HepG2 (cell line): ENCODE results near the gene PARP14. TPM values are rescaled to one million over a fixed set of nuclear protein-coding genes. Genes with fewer than 3 reads are reported as not detected.

Source experiments
- ATM ChIP-seq: fragments of 450-650 bp; IDR thresholded peaks from 2 replicates; pipeline ENCODE4 v1.7.1; 2017; ENCODE audit warnings: mild to moderate bottlenecking, borderline replicate concordance
- ESRRA ChIP-seq: sonication (generic); formaldehyde crosslinking; IDR thresholded peaks from 2 replicates; pipeline ENCODE4 v1.5.1; 2020; ENCODE audit warnings: mild to moderate bottlenecking, low read depth, missing genetic modification reagents
- HNF4A ChIP-seq: sonication (generic); formaldehyde crosslinking; IDR thresholded peaks from 2 replicates; pipeline ENCODE4 v1.4.0; 2020; ENCODE audit warnings: missing genetic modification reagents
- KAT7 ChIP-seq: IDR thresholded peaks from 2 replicates; pipeline ENCODE4 v1.6.1; 2018; ENCODE audit warnings: borderline replicate concordance, missing compliant biosample characterization
- KDM3A ChIP-seq: IDR thresholded peaks from 2 replicates; pipeline ENCODE4 v1.6.1; 2018; ENCODE audit warnings: low read depth, missing compliant biosample characterization
- KLF15 ChIP-seq: sonication (generic); formaldehyde crosslinking; IDR thresholded peaks from 2 replicates; pipeline ENCODE4 v1.8.1; 2023; ENCODE audit warnings: borderline replicate concordance, mild to moderate bottlenecking, inconsistent platforms, missing genetic modification reagents, mixed read lengths
- MIXL1 ChIP-seq: IDR thresholded peaks from 2 replicates; pipeline ENCODE4 v1.6.1; 2016
- PAX8 ChIP-seq: sonication (generic); formaldehyde crosslinking; IDR thresholded peaks from 2 replicates; pipeline ENCODE4 v1.8.0; 2022; ENCODE audit warnings: mild to moderate bottlenecking, missing genetic modification reagents, borderline replicate concordance
- RARA ChIP-seq: IDR thresholded peaks from 2 replicates; pipeline ENCODE4 v1.6.1; 2016; ENCODE audit warnings: missing genetic modification reagents, missing compliant biosample characterization
- SKI ChIP-seq: fragments of 450-650 bp; IDR thresholded peaks from one replicate; pipeline ENCODE4 v1.6.1; 2018; ENCODE audit warnings: mild to moderate bottlenecking; ENCODE audit not compliant: partially characterized antibody
- SMYD3 ChIP-seq: sonication (generic); formaldehyde crosslinking; IDR thresholded peaks from 2 replicates; pipeline ENCODE4 v1.8.1; 2023; ENCODE audit warnings: mild to moderate bottlenecking, missing genetic modification reagents
- SPEN ChIP-seq: sonication (generic); formaldehyde crosslinking; IDR thresholded peaks from 2 replicates; pipeline ENCODE4 v1.5.1; 2020; ENCODE audit warnings: low read depth, mild to moderate bottlenecking, missing genetic modification reagents
- TOE1 ChIP-seq: sonication (generic); formaldehyde crosslinking; IDR thresholded peaks from 2 replicates; pipeline ENCODE4 v1.4.0; 2020; ENCODE audit warnings: mild to moderate bottlenecking, missing genetic modification reagents
- ZFP36 ChIP-seq: fragments of 150-350 bp; IDR thresholded peaks from 2 replicates; pipeline ENCODE4 v1.6.1; 2018; ENCODE audit warnings: borderline replicate concordance, low read length, low read depth; ENCODE audit not compliant: partially characterized antibody
- ZKSCAN8 ChIP-seq: IDR thresholded peaks from 2 replicates; pipeline ENCODE4 v1.6.1; 2016; ENCODE audit warnings: borderline replicate concordance, missing genetic modification reagents, missing compliant biosample characterization
- ZNF20 ChIP-seq: sonication (generic); formaldehyde crosslinking; IDR thresholded peaks from 2 replicates; pipeline ENCODE4 v1.4.0; 2020; ENCODE audit warnings: mild to moderate bottlenecking, moderate library complexity, missing genetic modification reagents
- ZNF296 ChIP-seq: sonication (generic); formaldehyde crosslinking; conservative IDR thresholded peaks from 2 replicates; pipeline ENCODE4 v1.5.0; 2020; ENCODE audit warnings: mild to moderate bottlenecking, missing genetic modification reagents
- ZNF510 ChIP-seq: sonication (generic); formaldehyde crosslinking; IDR thresholded peaks from 2 replicates; pipeline ENCODE4 v1.4.0; 2020; ENCODE audit warnings: low read depth, mild to moderate bottlenecking, missing genetic modification reagents
- polyA plus RNA-seq, 8 experiments: library from polyadenylated mRNA; depleted of rRNA in 3 of 8; stranded (reverse) in 7 of 8; unstranded in 1 of 8; fragments of >200 nt; fragmentation: Illumina TruSeq in 4 of 8; extraction: Trizol in 4 of 8; gene quantifications; 2 replicates each; pipeline versions ENCODE4 v1.2.1 to v1.2.3, GENCODE V29; 2011 to 2016; ENCODE audit warnings: low read depth in 4 of 8, missing spikeins in 1 of 8, mixed read lengths in 1 of 8; ENCODE audit not compliant: insufficient read depth in 1 of 8
- total RNA-seq, 5 experiments: library from RNA; depleted of rRNA; stranded (reverse); fragments of >200 nt; fragmentation: Illumina TruSeq; extraction: Trizol; gene quantifications; 2 replicates each; pipeline ENCODE4 v1.2.3, GENCODE V29; 2016; ENCODE audit warnings: low read depth in 1 of 5
- TF ChIP-seq, protein P1 (sequence below), 2 experiments: sonication (generic) in 1 of 2; formaldehyde crosslinking in 1 of 2; IDR thresholded peaks; 2 replicates each; pipeline versions ENCODE4 v1.4.0 to v1.6.1; 2018 to 2020; ENCODE audit warnings: missing genetic modification reagents in 2 of 2, borderline replicate concordance in 1 of 2, low read depth in 1 of 2, mild to moderate bottlenecking in 1 of 2, missing biosample characterization in 1 of 2
- TF ChIP-seq, protein P2 (sequence below): sonication (generic); formaldehyde crosslinking; IDR thresholded peaks from 2 replicates; pipeline ENCODE4 v1.4.0; 2020; ENCODE audit warnings: missing genetic modification reagents
- TF ChIP-seq, protein P3 (sequence below): sonication (generic); formaldehyde crosslinking; IDR thresholded peaks from 2 replicates; pipeline ENCODE4 v1.4.0; 2020; ENCODE audit warnings: low read depth, mild to moderate bottlenecking, missing genetic modification reagents
- TF ChIP-seq, protein P4 (sequence below): sonication (generic); formaldehyde crosslinking; IDR thresholded peaks from 2 replicates; pipeline ENCODE4 v1.5.0; 2020; ENCODE audit warnings: mild to moderate bottlenecking, missing genetic modification reagents

PARP14 gene
- total and polyA plus RNA-seq, 2 of the 13 experiments (the other 11 are each of a cell fraction or from before 2014, with no cell fraction given) = 9.0 to 19.1 TPM

DNA sequence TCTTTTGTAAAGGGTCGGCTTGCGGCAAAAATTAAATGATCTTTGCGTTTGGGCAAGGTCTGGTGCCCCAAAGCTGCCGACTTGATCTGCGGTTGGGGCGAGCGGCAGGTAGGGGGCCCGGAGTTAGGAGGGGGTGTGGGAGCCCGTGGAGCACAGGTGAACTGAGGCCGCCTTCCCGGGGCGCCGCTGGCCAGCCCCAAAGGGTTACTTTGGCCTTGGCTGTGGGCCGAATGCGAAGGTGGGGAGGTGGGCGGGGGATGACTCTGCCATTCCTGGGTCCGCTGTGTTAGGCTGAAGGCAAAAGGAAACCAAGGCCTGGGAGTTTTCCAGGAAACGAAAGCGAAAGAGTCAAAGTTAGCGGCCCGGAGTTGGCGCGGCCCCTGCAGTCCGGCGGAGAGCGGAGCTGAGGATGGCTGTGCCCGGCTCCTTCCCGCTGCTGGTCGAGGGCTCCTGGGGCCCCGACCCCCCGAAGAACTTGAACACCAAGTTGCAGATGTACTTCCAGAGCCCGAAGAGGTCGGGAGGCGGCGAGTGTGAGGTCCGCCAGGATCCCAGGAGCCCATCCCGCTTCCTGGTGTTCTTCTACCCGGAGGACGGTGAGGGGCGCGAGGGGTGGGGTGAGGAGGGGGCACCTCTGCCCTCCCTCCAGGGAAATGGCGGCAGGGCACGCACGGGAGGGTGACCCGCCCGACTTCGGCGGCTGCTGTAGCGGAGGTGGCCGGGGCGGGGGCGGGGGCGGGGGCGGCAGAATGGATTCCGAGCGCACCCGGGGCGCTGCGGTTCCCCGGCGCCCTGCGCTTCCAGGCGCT lies at the start of gene PARP14 (continued):
- TF ChIP-seq, protein P1, sequence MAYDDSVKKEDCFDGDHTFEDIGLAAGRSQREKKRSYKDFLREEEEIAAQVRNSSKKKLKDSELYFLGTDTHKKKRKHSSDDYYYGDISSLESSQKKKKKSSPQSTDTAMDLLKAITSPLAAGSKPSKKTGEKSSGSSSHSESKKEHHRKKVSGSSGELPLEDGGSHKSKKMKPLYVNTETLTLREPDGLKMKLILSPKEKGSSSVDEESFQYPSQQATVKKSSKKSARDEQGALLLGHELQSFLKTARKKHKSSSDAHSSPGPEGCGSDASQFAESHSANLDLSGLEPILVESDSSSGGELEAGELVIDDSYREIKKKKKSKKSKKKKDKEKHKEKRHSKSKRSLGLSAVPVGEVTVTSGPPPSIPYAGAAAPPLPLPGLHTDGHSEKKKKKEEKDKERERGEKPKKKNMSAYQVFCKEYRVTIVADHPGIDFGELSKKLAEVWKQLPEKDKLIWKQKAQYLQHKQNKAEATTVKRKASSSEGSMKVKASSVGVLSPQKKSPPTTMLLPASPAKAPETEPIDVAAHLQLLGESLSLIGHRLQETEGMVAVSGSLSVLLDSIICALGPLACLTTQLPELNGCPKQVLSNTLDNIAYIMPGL (CRISPR knock-in tag; IDR thresholded peaks at IDR 0.05; ENCODE audit: borderline replicate concordance in 1 of 2, low read depth in 1 of 2) = peak; percentile 69 to 76; a peak in 3 of 4 replicates
- TF ChIP-seq HNF4A (CRISPR knock-in tag) (peak; percentile 16; the same call in 1 of the 2 replicates), ZFP36 (no peak), ZNF510 (CRISPR knock-in tag) (no peak), ATM (no peak), SPEN (peak; percentile 26; the same call in 1 of the 2 replicates), ESRRA (no peak), MIXL1 (CRISPR knock-in tag) (no peak), KAT7 (CRISPR knock-in tag) (peak; percentile 38), SMYD3 (CRISPR knock-in tag) (no peak), TOE1 (CRISPR knock-in tag) (no peak), RARA (CRISPR knock-in tag) (peak; percentile 22; the same call in 1 of the 2 replicates), KLF15 (CRISPR knock-in tag) (no peak), KDM3A (CRISPR knock-in tag) (peak; percentile 55; the same call in 1 of the 2 replicates), ZKSCAN8 (CRISPR knock-in tag) (no peak), PAX8 (no peak), SKI (no peak), ZNF296 (CRISPR knock-in tag) (no peak), ZNF20 (0 out of 2 replicates have a peak, but pooled peaks have one; percentile 32)
- TF ChIP-seq, protein P2, sequence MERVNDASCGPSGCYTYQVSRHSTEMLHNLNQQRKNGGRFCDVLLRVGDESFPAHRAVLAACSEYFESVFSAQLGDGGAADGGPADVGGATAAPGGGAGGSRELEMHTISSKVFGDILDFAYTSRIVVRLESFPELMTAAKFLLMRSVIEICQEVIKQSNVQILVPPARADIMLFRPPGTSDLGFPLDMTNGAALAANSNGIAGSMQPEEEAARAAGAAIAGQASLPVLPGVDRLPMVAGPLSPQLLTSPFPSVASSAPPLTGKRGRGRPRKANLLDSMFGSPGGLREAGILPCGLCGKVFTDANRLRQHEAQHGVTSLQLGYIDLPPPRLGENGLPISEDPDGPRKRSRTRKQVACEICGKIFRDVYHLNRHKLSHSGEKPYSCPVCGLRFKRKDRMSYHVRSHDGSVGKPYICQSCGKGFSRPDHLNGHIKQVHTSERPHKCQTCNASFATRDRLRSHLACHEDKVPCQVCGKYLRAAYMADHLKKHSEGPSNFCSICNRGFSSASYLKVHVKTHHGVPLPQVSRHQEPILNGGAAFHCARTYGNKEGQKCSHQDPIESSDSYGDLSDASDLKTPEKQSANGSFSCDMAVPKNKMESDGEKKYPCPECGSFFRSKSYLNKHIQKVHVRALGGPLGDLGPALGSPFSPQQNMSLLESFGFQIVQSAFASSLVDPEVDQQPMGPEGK (CRISPR knock-in tag) = 0 out of 2 replicates have a peak, but pooled peaks have one; percentile 46
- TF ChIP-seq, protein P3, sequence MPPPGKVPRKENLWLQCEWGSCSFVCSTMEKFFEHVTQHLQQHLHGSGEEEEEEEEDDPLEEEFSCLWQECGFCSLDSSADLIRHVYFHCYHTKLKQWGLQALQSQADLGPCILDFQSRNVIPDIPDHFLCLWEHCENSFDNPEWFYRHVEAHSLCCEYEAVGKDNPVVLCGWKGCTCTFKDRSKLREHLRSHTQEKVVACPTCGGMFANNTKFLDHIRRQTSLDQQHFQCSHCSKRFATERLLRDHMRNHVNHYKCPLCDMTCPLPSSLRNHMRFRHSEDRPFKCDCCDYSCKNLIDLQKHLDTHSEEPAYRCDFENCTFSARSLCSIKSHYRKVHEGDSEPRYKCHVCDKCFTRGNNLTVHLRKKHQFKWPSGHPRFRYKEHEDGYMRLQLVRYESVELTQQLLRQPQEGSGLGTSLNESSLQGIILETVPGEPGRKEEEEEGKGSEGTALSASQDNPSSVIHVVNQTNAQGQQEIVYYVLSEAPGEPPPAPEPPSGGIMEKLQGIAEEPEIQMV (CRISPR knock-in tag) = no peak
- TF ChIP-seq, protein P4, sequence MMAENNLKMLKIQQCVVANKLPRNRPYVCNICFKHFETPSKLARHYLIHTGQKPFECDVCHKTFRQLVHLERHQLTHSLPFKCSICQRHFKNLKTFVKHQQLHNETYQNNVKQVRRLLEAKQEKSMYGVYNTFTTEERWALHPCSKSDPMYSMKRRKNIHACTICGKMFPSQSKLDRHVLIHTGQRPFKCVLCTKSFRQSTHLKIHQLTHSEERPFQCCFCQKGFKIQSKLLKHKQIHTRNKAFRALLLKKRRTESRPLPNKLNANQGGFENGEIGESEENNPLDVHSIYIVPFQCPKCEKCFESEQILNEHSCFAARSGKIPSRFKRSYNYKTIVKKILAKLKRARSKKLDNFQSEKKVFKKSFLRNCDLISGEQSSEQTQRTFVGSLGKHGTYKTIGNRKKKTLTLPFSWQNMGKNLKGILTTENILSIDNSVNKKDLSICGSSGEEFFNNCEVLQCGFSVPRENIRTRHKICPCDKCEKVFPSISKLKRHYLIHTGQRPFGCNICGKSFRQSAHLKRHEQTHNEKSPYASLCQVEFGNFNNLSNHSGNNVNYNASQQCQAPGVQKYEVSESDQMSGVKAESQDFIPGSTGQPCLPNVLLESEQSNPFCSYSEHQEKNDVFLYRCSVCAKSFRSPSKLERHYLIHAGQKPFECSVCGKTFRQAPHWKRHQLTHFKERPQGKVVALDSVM = no peak; the same call in 1 of the 2 replicates
